ENCODE results near the gene INPP4B.

DNA sequence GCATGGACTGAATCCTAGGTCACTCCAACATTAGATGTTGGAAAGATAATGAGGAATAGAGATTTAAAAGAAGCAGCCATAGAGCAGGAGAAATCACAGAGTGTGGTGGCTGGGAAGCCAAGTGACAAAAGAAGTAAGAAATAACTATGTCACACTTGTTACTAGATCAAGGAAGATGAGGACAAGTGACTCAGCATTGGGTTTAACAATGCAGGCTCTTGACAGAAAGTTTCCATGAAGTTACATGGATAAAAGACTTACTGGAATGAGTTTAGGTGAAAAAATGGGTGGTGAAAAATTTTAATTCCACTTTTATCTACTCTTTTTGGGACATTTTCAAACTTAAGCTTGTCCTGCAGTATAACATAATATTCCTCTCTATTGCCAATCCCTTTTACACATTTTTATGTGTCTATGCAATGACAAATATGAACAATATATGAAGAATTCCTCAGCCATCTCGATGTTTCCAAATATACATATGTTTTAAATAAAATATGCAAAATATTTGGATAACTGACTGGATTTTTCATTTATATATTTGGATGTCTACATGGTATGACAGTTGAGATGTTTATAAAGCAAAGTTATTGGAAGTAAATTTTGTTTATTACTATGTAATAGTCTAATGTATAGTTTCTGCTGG lies 747.1 kb downstream of the INPP4B start:
- TF ChIP-seq, protein P1, sequence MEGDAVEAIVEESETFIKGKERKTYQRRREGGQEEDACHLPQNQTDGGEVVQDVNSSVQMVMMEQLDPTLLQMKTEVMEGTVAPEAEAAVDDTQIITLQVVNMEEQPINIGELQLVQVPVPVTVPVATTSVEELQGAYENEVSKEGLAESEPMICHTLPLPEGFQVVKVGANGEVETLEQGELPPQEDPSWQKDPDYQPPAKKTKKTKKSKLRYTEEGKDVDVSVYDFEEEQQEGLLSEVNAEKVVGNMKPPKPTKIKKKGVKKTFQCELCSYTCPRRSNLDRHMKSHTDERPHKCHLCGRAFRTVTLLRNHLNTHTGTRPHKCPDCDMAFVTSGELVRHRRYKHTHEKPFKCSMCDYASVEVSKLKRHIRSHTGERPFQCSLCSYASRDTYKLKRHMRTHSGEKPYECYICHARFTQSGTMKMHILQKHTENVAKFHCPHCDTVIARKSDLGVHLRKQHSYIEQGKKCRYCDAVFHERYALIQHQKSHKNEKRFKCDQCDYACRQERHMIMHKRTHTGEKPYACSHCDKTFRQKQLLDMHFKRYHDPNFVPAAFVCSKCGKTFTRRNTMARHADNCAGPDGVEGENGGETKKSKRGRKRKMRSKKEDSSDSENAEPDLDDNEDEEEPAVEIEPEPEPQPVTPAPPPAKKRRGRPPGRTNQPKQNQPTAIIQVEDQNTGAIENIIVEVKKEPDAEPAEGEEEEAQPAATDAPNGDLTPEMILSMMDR (conservative IDR thresholded peaks at IDR 0.05): no peak
- no peak for TF ChIP-seq EZH2 (IDR thresholded peaks at IDR 0.05; ENCODE audit: low read depth)
